HCT116 (cell line): ENCODE results near the gene IGF2BP1. TPM values are rescaled to one million over a fixed set of nuclear protein-coding genes. Genes with fewer than 3 reads are reported as not detected.

Experiments used
- ATAC-seq: fragments of 200-7000 bp; cut with Tn5 transposase; 2 replicates; pipeline ENCODE4 v1.9.1; 2020; ENCODE audit warnings: mild to moderate bottlenecking, moderate library complexity
- BruUV-seq: library from RNA; stranded (reverse); fragments of 400-500 nt; replicated peaks from 2 replicates; lab custom pipeline; 2021; lab: Mats Ljungman, UMichigan
- CTCF ChIA-PET: fragments of 300-600 bp; sonication (Branson Sonifier 250); formaldehyde crosslinking; loops from one replicate; lab custom pipeline; 2021; ENCODE audit warnings: antibody characterized with exemption; lab: Charles Lee
- POLR2A ChIA-PET: fragments of 300-600, 350-600 bp; sonication (Branson Sonifier 250); formaldehyde crosslinking; loops from one replicate; lab custom pipeline; 2021; ENCODE audit warnings: antibody characterized with exemption; lab: Charles Lee
- RAD21 ChIA-PET, 2 experiments: fragments of 300-600 bp; sonication (Branson Sonifier 250); formaldehyde crosslinking; loops; one replicate each; lab custom pipeline; 2023; ENCODE audit warnings: low total read pairs in 2 of 2; ENCODE audit not compliant: uncharacterized antibody in 2 of 2, unreplicated experiment in 2 of 2, low non-redundant PET in 1 of 2; lab: Charles Lee
- DNase-seq: peaks from one replicate; pipeline ENCODE4 v3.0.0-alpha.2; 2010; ENCODE audit warnings: low read depth, low spot score
- H2AFZ ChIP-seq: fragments of 200-600 bp; shearing (Covaris generic), sonication (generic); 2 replicates; pipeline ENCODE4 v1.6.1; 2017; ENCODE audit warnings: low read depth, mixed run types, mixed read lengths, antibody characterized with exemption, low read length; ENCODE audit not compliant: poor library complexity, severe bottlenecking
- H3K27ac ChIP-seq: 2 replicates; pipeline ENCODE4 v1.5.1; 2012; ENCODE audit warnings: low read depth, low read length
- H3K27me3 ChIP-seq: fragments of 200-600 bp; sonication (generic); 2 replicates; pipeline ENCODE4 v1.6.1; 2016; ENCODE audit warnings: mixed run types, low read length, mixed read lengths; ENCODE audit not compliant: insufficient read depth
- H3K36me3 ChIP-seq, 2 experiments: fragments of 200-500 bp in 1 of 2; fragments of 200-600 bp in 1 of 2; sonication (Bioruptor generic) in 1 of 2; sonication (generic) in 1 of 2; 2 replicates each; pipeline versions ENCODE4 v1.5.1 to v1.6.1; 2014 to 2016; ENCODE audit warnings: low read length in 2 of 2, inconsistent platforms in 1 of 2, mixed read lengths in 1 of 2, mixed run types in 1 of 2; ENCODE audit not compliant: insufficient read depth in 2 of 2, control insufficient read depth in 1 of 2
- H3K4me1 ChIP-seq, 2 experiments: fragments of 200-600 bp in 1 of 2; sonication (generic) in 1 of 2; 2 replicates each; pipeline versions ENCODE4 v1.5.1 to v1.6.1; 2012 to 2017; ENCODE audit warnings: low read length in 2 of 2, inconsistent platforms in 1 of 2, mild to moderate bottlenecking in 1 of 2, mixed read lengths in 1 of 2, mixed run types in 1 of 2, moderate library complexity in 1 of 2; ENCODE audit not compliant: insufficient read depth in 2 of 2, control insufficient read depth in 1 of 2
- H3K4me2 ChIP-seq: fragments of 200-600 bp; sonication (generic); 2 replicates; pipeline ENCODE4 v1.6.1; 2017; ENCODE audit warnings: mixed run types, low read length, mixed read lengths
- H3K4me3 ChIP-seq, 2 experiments: fragments of 200-600 bp in 1 of 2; sonication (generic) in 1 of 2; replicated peaks in 1 of 2; 2 replicates each; pipeline ENCODE4 v1.5.1; 2011 to 2016; ENCODE audit warnings: low read length in 2 of 2, control low read depth in 1 of 2, low read depth in 1 of 2, mild to moderate bottlenecking in 1 of 2, mixed read lengths in 1 of 2, mixed run types in 1 of 2
- H3K79me2 ChIP-seq: fragments of 200-600 bp; sonication (generic); 2 replicates; pipeline ENCODE4 v1.6.1; 2017; ENCODE audit warnings: mild to moderate bottlenecking, mixed run types, low read length, moderate library complexity, mixed read lengths; ENCODE audit not compliant: insufficient read depth
- H3K9ac ChIP-seq: fragments of 200-600 bp; sonication (generic); 2 replicates; pipeline ENCODE4 v1.6.1; 2016; ENCODE audit warnings: low read length, mixed read lengths
- H3K9me2 ChIP-seq: fragments of 200-600 bp; sonication (generic), shearing (Covaris generic); 2 replicates; pipeline ENCODE4 v1.6.1; 2017; ENCODE audit warnings: mixed run types, mild to moderate bottlenecking, moderate library complexity; ENCODE audit not compliant: insufficient read depth
- H3K9me3 ChIP-seq, 2 experiments: fragments of 200-500 bp in 1 of 2; fragments of 200-600 bp in 1 of 2; sonication (Bioruptor generic) in 1 of 2; sonication (generic) in 1 of 2; 2 replicates each; pipeline ENCODE4 v1.6.1; 2014 to 2017; ENCODE audit warnings: low read length in 2 of 2, mixed read lengths in 2 of 2, inconsistent platforms in 1 of 2, low read depth in 1 of 2, mild to moderate bottlenecking in 1 of 2, mixed run types in 1 of 2, moderate library complexity in 1 of 2; ENCODE audit not compliant: control insufficient read depth in 1 of 2, insufficient read depth in 1 of 2
- H4K20me1 ChIP-seq: fragments of 200-600 bp; sonication (generic), shearing (Covaris generic); 2 replicates; pipeline ENCODE4 v1.6.1; 2017; ENCODE audit warnings: mixed run types, mild to moderate bottlenecking, moderate library complexity; ENCODE audit not compliant: insufficient read depth
- CTCF ChIP-seq, 3 experiments: fragments of 200-600 bp in 1 of 3; sonication (generic) in 1 of 3; IDR thresholded peaks in 2 of 3; conservative IDR thresholded peaks in 1 of 3; 2 replicates each; pipeline ENCODE4 v1.5.1; 2012 to 2017; ENCODE audit warnings: low read depth in 2 of 3, low read length in 2 of 3, antibody characterized with exemption in 1 of 3, borderline replicate concordance in 1 of 3, control low read depth in 1 of 3, mild to moderate bottlenecking in 1 of 3, mixed read lengths in 1 of 3, mixed run types in 1 of 3, moderate library complexity in 1 of 3; ENCODE audit not compliant: insufficient read depth in 1 of 3
- EGR1 ChIP-seq: IDR thresholded peaks from 2 replicates; pipeline ENCODE4 v1.6.1; 2012; ENCODE audit warnings: low read depth
- EZH2 ChIP-seq: fragments of 200-600 bp; sonication (generic); IDR thresholded peaks from 2 replicates; pipeline ENCODE4 v1.6.1; 2017; ENCODE audit warnings: antibody characterized with exemption, mixed run types
- FOSL1 ChIP-seq: IDR thresholded peaks from 2 replicates; pipeline ENCODE4 v1.6.1; 2012; ENCODE audit warnings: low read depth
- POLR2AphosphoS5 ChIP-seq: IDR thresholded peaks from 2 replicates; pipeline ENCODE4 v1.6.1; 2011; ENCODE audit warnings: mild to moderate bottlenecking, low read depth, low read length, moderate library complexity
- RAD21 ChIP-seq: IDR thresholded peaks from 2 replicates; pipeline ENCODE4 v1.6.1; 2012; ENCODE audit warnings: low read depth, mild to moderate bottlenecking
- SP1 ChIP-seq: IDR thresholded peaks from 2 replicates; pipeline ENCODE4 v1.6.1; 2012; ENCODE audit warnings: low read depth
- SRF ChIP-seq: IDR thresholded peaks from 2 replicates; pipeline ENCODE4 v1.6.1; 2012; ENCODE audit warnings: low read depth
- ZFX ChIP-seq: fragments of 450-650 bp; IDR thresholded peaks from 2 replicates; pipeline ENCODE4 v1.6.1; 2017
- intact Hi-C: fragments of 100-400 bp; cut with micrococcal nuclease; formaldehyde crosslinking; loops from 2 replicates; pipeline ENCODE4 v1.10.0; 2022
- total RNA-seq: library from RNA; stranded (reverse); gene quantifications from one replicate; pipeline ENCODE4 v1.2.1, GENCODE V29; 2021; ENCODE audit not compliant: unreplicated experiment

Gene IGF2BP1
- total RNA-seq, 1 experiment from 2014 or later: 0.91 TPM

GRCh38 chr17:49016775-49017463 lies 19.7 kb downstream of the IGF2BP1 start:
- Histone ChIP-seq H2AFZ (peak overlapping the region; percentile 56), H3K4me2 (peak overlapping the region; percentile 79), H3K27ac (peak overlapping the region; percentile 0; the same call in 1 of the 2 replicates), H3K27me3 (no peaks in the 10 kb centered on the region; the same call in 1 of the 2 replicates), H3K79me2 (no peaks in the 10 kb centered on the region), H4K20me1 (no peaks in the 10 kb centered on the region), H3K4me1 (peaks cover 13 to 29% of the 10 kb centered on the region in 2 experiments), H3K36me3 (no peaks in the 10 kb centered on the region), H3K4me3 (peak overlapping the region; percentile 3 to 30; a peak in 3 of 4 replicates), H3K9me3 (no peaks in the 10 kb centered on the region), H3K9ac (peak overlapping the region; percentile 4; the same call in 1 of the 2 replicates)
- POLR2A ChIA-PET: interaction anchor here (0.6 to 1.4 kb wide), 3 partner anchors 22 to 55 kb away, joined by 3 to 4 read pairs (median 4); no protein-coding TSS in a partner anchor
- CTCF ChIA-PET: interaction anchor here (0.9 to 1.1 kb wide), 6 partner anchors 14 to 124 kb away, joined by 3 to 7 read pairs (median 3); partner anchors contain the start of gene ATP5MC1
- peak; percentile 76 for DNase-seq
- no TSS peak for BruUV-seq
- ATAC-seq: peak; percentile 68
- RAD21 ChIA-PET: interaction anchor here (0.6 to 2.3 kb wide), 3 partner anchors 15 to 194 kb away, joined by 3 to 6 read pairs (median 3); partner anchors contain the start of gene ATP5MC1 (in 1 of the 2)
- intact Hi-C loops: no loop called here
- TF ChIP-seq RAD21: no peak
- TF ChIP-seq EZH2: no peak
- TF ChIP-seq EGR1: peak; percentile 69
- TF ChIP-seq SRF: no peak
- no peak for TF ChIP-seq ZFX
- no peak for TF ChIP-seq FOSL1
- peak; percentile 50; the same call in 1 of the 2 replicates for TF ChIP-seq SP1
- TF ChIP-seq POLR2AphosphoS5: 0 out of 2 replicates have a peak, but pooled peaks have one; percentile 13
- no peak for TF ChIP-seq CTCF (IDR thresholded peaks at IDR 0.05 in 2 of 3, conservative IDR thresholded peaks at IDR 0.05 in 1 of 3; ENCODE audit: borderline replicate concordance in 1 of 3, insufficient read depth in 1 of 3, low read depth in 2 of 3, low read length in 2 of 3)
- TF ChIP-seq, all 23 proteins: peak for 3
- H3K9me2 ChIP-seq: no peaks in the 10 kb centered on the region
